HEK293 (cell line): ENCODE data around the gene PLPPR2.
A peak's percentile ranks its signal among the peaks of the same experiment; 100 is the strongest.

Source experiments
- ELK4 ChIP-seq: IDR thresholded peaks from 2 replicates; pipeline ENCODE4 v1.6.1; 2011; ENCODE audit warnings: mild to moderate bottlenecking, low read depth, low read length, borderline replicate concordance
- PRDM4 ChIP-seq: fragments of 450-650 bp; formaldehyde crosslinking; IDR thresholded peaks from 2 replicates; pipeline ENCODE4 v1.5.1; 2017; ENCODE audit warnings: missing biosample characterization, missing genetic modification characterization
- REPIN1 ChIP-seq: fragments of 450-650 bp; formaldehyde crosslinking; IDR thresholded peaks from 2 replicates; pipeline ENCODE4 v1.5.1; 2017; ENCODE audit warnings: missing biosample characterization, missing genetic modification characterization, low read depth
- SP2 ChIP-seq: fragments of 450-650 bp; formaldehyde crosslinking; IDR thresholded peaks from 2 replicates; pipeline ENCODE4 v1.5.1; 2016; ENCODE audit warnings: missing biosample characterization, missing genetic modification characterization
- SP7 ChIP-seq: fragments of 450-650 bp; formaldehyde crosslinking; IDR thresholded peaks from 2 replicates; pipeline ENCODE4 v1.5.1; 2016; ENCODE audit warnings: missing biosample characterization, missing genetic modification characterization
- YY1 ChIP-seq: fragments of 450-650 bp; formaldehyde crosslinking; IDR thresholded peaks from 2 replicates; pipeline ENCODE4 v1.5.1; 2018; ENCODE audit warnings: missing biosample characterization, missing genetic modification characterization
- YY2 ChIP-seq: fragments of 450-650 bp; formaldehyde crosslinking; IDR thresholded peaks from 2 replicates; pipeline ENCODE4 v1.5.1; 2016; ENCODE audit warnings: missing biosample characterization, missing genetic modification characterization
- ZBTB20 ChIP-seq: fragments of 450-650 bp; formaldehyde crosslinking; IDR thresholded peaks from 2 replicates; pipeline ENCODE4 v1.5.1; 2016; ENCODE audit warnings: missing biosample characterization, missing genetic modification characterization
- ZBTB6 ChIP-seq: fragments of 450-650 bp; formaldehyde crosslinking; IDR thresholded peaks from 2 replicates; pipeline ENCODE4 v1.5.1; 2017; ENCODE audit warnings: missing biosample characterization, missing genetic modification characterization
- ZFHX2 ChIP-seq: fragments of 450-650 bp; formaldehyde crosslinking; conservative IDR thresholded peaks from 2 replicates; pipeline ENCODE4 v1.5.1; 2016; ENCODE audit warnings: missing biosample characterization, missing genetic modification characterization
- ZFP41 ChIP-seq: fragments of 450-650 bp; formaldehyde crosslinking; IDR thresholded peaks from 2 replicates; pipeline ENCODE4 v1.5.1; 2016; ENCODE audit warnings: missing biosample characterization, missing genetic modification characterization, borderline replicate concordance
- ZIC2 ChIP-seq: fragments of 450-650 bp; formaldehyde crosslinking; IDR thresholded peaks from 2 replicates; pipeline ENCODE4 v1.5.1; 2016; ENCODE audit warnings: missing biosample characterization, missing genetic modification characterization
- ZNF10 ChIP-seq: fragments of 450-650 bp; formaldehyde crosslinking; IDR thresholded peaks from 2 replicates; pipeline ENCODE4 v1.5.1; 2017; ENCODE audit warnings: missing biosample characterization, missing genetic modification characterization
- ZNF114 ChIP-seq: fragments of 450-650 bp; formaldehyde crosslinking; IDR thresholded peaks from 2 replicates; pipeline ENCODE4 v1.5.0; 2017; ENCODE audit warnings: missing biosample characterization, missing genetic modification characterization
- ZNF16 ChIP-seq: fragments of 450-650 bp; formaldehyde crosslinking; IDR thresholded peaks from 2 replicates; pipeline ENCODE4 v1.5.1; 2016; ENCODE audit warnings: low read depth, missing biosample characterization, missing genetic modification characterization
- ZNF26 ChIP-seq: fragments of 450-650 bp; formaldehyde crosslinking; IDR thresholded peaks from 2 replicates; pipeline ENCODE4 v1.5.1; 2016; ENCODE audit warnings: missing biosample characterization, missing genetic modification characterization
- ZNF292 ChIP-seq: fragments of 450-650 bp; formaldehyde crosslinking; IDR thresholded peaks from 2 replicates; pipeline ENCODE4 v1.5.1; 2016; ENCODE audit warnings: low read depth, missing biosample characterization, missing genetic modification characterization, borderline replicate concordance
- ZNF449 ChIP-seq: fragments of 450-650 bp; formaldehyde crosslinking; IDR thresholded peaks from 2 replicates; pipeline ENCODE4 v1.5.1; 2017; ENCODE audit warnings: missing biosample characterization, mild to moderate bottlenecking, missing genetic modification characterization, moderate library complexity
- ZNF501 ChIP-seq: fragments of 450-650 bp; formaldehyde crosslinking; IDR thresholded peaks from 2 replicates; pipeline ENCODE4 v1.5.1; 2016; ENCODE audit warnings: missing biosample characterization, missing genetic modification characterization
- ZNF513 ChIP-seq: fragments of 450-650 bp; IDR thresholded peaks from 2 replicates; pipeline ENCODE4 v1.5.1; 2018; ENCODE audit warnings: missing biosample characterization, missing genetic modification characterization
- ZNF514 ChIP-seq: fragments of 450-650 bp; formaldehyde crosslinking; IDR thresholded peaks from 2 replicates; pipeline ENCODE4 v1.5.1; 2016; ENCODE audit warnings: missing biosample characterization, missing genetic modification characterization
- ZNF521 ChIP-seq: fragments of 450-650 bp; formaldehyde crosslinking; IDR thresholded peaks from 2 replicates; pipeline ENCODE4 v1.5.1; 2017; ENCODE audit warnings: missing biosample characterization, mild to moderate bottlenecking, missing genetic modification characterization
- ZNF561 ChIP-seq: fragments of 450-650 bp; IDR thresholded peaks from 2 replicates; pipeline ENCODE4 v1.5.1; 2018; ENCODE audit warnings: missing biosample characterization, missing genetic modification characterization, borderline replicate concordance
- ZNF571 ChIP-seq: fragments of 450-650 bp; formaldehyde crosslinking; IDR thresholded peaks from 2 replicates; pipeline ENCODE4 v1.5.0; 2017; ENCODE audit warnings: missing biosample characterization, missing genetic modification characterization
- ZNF692 ChIP-seq: fragments of 450-650 bp; formaldehyde crosslinking; IDR thresholded peaks from 2 replicates; pipeline ENCODE4 v1.5.1; 2016; ENCODE audit warnings: missing biosample characterization, missing genetic modification characterization
- ZNF776 ChIP-seq: fragments of 450-650 bp; formaldehyde crosslinking; IDR thresholded peaks from 2 replicates; pipeline ENCODE4 v1.5.0; 2017; ENCODE audit warnings: missing biosample characterization, missing genetic modification characterization, borderline replicate concordance
- ZNF777 ChIP-seq: fragments of 450-650 bp; formaldehyde crosslinking; IDR thresholded peaks from 2 replicates; pipeline ENCODE4 v1.5.1; 2017; ENCODE audit warnings: missing biosample characterization, missing genetic modification characterization, borderline replicate concordance
- ZSCAN16 ChIP-seq: fragments of 450-650 bp; formaldehyde crosslinking; IDR thresholded peaks from 2 replicates; pipeline ENCODE4 v1.5.1; 2016; ENCODE audit warnings: missing biosample characterization, missing genetic modification characterization

The PLPPR2 gene

GRCh38 chr19:11374433-11375142 lies 19.4 kb downstream of the PLPPR2 start, which contains the start of gene SWSAP1 (continued):
- TF ChIP-seq ZNF571 (tag by site-specific recombination) = no peak
- 0 out of 2 replicates have a peak, but pooled peaks have one; percentile 12 for TF ChIP-seq ZIC2 (tag by site-specific recombination)
- peak; percentile 96 for TF ChIP-seq SP2
- peak; percentile 19; the same call in 1 of the 2 replicates for TF ChIP-seq ZNF501 (tag by site-specific recombination)
- no peak for TF ChIP-seq ZNF449 (tag by site-specific recombination)
- peak; percentile 41; the same call in 1 of the 2 replicates for TF ChIP-seq ZFHX2
- no peak for TF ChIP-seq ZNF777 (tag by site-specific recombination)
- no peak for TF ChIP-seq ZNF26 (tag by site-specific recombination)
- no peak; the same call in 1 of the 2 replicates for TF ChIP-seq ZBTB6
- TF ChIP-seq ZNF114 (tag by site-specific recombination) = no peak
- TF ChIP-seq ZBTB20 (tag by site-specific recombination) = peak; percentile 54; the same call in 1 of the 2 replicates
- peak; percentile 39; the same call in 1 of the 2 replicates for TF ChIP-seq ELK4
- TF ChIP-seq ZNF514 (tag by site-specific recombination) = no peak
- no peak for TF ChIP-seq REPIN1 (tag by site-specific recombination)
- TF ChIP-seq ZNF776 (tag by site-specific recombination) = no peak
- TF ChIP-seq ZSCAN16 (tag by site-specific recombination) = no peak
- TF ChIP-seq PRDM4 (tag by site-specific recombination) = 0 out of 2 replicates have a peak, but pooled peaks have one; percentile 33
- TF ChIP-seq ZNF561 = no peak
- TF ChIP-seq YY1 (tag by site-specific recombination) = peak; percentile 82
- TF ChIP-seq ZFP41 (tag by site-specific recombination) = no peak
- peak; percentile 74 for TF ChIP-seq SP7 (tag by site-specific recombination)
- peak; percentile 71 for TF ChIP-seq ZNF692 (tag by site-specific recombination)
- no peak for TF ChIP-seq ZNF292 (tag by site-specific recombination)
- TF ChIP-seq YY2 (tag by site-specific recombination) = peak; percentile 84
- TF ChIP-seq ZNF10 (tag by site-specific recombination) = no peak
- TF ChIP-seq ZNF521 (tag by site-specific recombination) = no peak
- no peak for TF ChIP-seq ZNF16 (tag by site-specific recombination)
- TF ChIP-seq ZNF513 = no peak
